IMR-90 (cell line): ENCODE results near the gene GIT1. TPM values are rescaled to one million over a fixed set of nuclear protein-coding genes. Genes with fewer than 3 reads are reported as not detected.

ENCODE experiments used
- ATAC-seq: fragments of 200-7000 bp; cut with Tn5 transposase; 2 replicates; pipeline ENCODE4 v1.9.1; 2020; ENCODE audit warnings: low read depth, mild to moderate bottlenecking, moderate library complexity
- BruUV-seq: library from RNA; stranded (reverse); fragments of 400-500 nt; replicated peaks from 2 replicates; lab custom pipeline; 2021; lab: Mats Ljungman, UMichigan
- CTCF ChIA-PET: fragments of 300-600 bp; formaldehyde crosslinking; extraction: SDS; loops from one replicate; lab custom pipeline; 2021; ENCODE audit warnings: antibody characterized with exemption; lab: Yijun Ruan, JAX
- POLR2A ChIA-PET: fragments of 300-600 bp; sonication (Branson Sonifier 250); formaldehyde crosslinking; loops from one replicate; lab custom pipeline; 2022; ENCODE audit warnings: antibody characterized with exemption; ENCODE audit not compliant: unreplicated experiment; lab: Charles Lee
- DNase-seq: peaks from one replicate; pipeline ENCODE4 v3.0.0; 2013
- H2AFZ ChIP-seq: replicated peaks from 2 replicates; pipeline ENCODE3; 2013; ENCODE audit warnings: low read length, mild to moderate bottlenecking; ENCODE audit not compliant: poor library complexity
- H2AK5ac ChIP-seq: 2 replicates; pipeline ENCODE4 v1.6.1; 2013; ENCODE audit warnings: low read depth, low read length, inconsistent platforms
- H2AK9ac ChIP-seq: replicated peaks from 2 replicates; pipeline ENCODE3; 2013; ENCODE audit warnings: mild to moderate bottlenecking, low read depth, low read length, moderate library complexity; ENCODE audit not compliant: poor library complexity
- H2BK120ac ChIP-seq: 2 replicates; pipeline ENCODE4 v1.6.1; 2013; ENCODE audit warnings: low read depth, low read length, inconsistent platforms
- H2BK15ac ChIP-seq: 3 replicates; pipeline ENCODE4 v1.6.1; 2013; ENCODE audit warnings: low read depth, low read length, inconsistent platforms
- H2BK20ac ChIP-seq: 2 replicates; pipeline ENCODE4 v1.6.1; 2013; ENCODE audit warnings: low read depth, mild to moderate bottlenecking, inconsistent platforms, low read length, moderate library complexity
- H2BK5ac ChIP-seq: 2 replicates; pipeline ENCODE4 v1.6.1; 2013; ENCODE audit warnings: mild to moderate bottlenecking, low read depth, low read length, inconsistent platforms; ENCODE audit not compliant: poor library complexity, severe bottlenecking
- H3K14ac ChIP-seq: replicated peaks from 2 replicates; pipeline ENCODE4 v1.6.1; 2013; ENCODE audit warnings: low read depth, low read length, inconsistent platforms
- H3K18ac ChIP-seq: 2 replicates; pipeline ENCODE4 v1.6.1; 2013; ENCODE audit warnings: low read depth, low read length, control low read depth
- H3K23ac ChIP-seq: 2 replicates; pipeline ENCODE4 v1.6.1; 2013; ENCODE audit warnings: low read depth, low read length, inconsistent platforms
- H3K27ac ChIP-seq: 2 replicates; pipeline ENCODE4 v1.5.1; 2013; ENCODE audit warnings: mild to moderate bottlenecking, control low read depth, low read length; ENCODE audit not compliant: insufficient read depth
- H3K27me3 ChIP-seq: 2 replicates; pipeline ENCODE4 v1.6.1; 2013; ENCODE audit warnings: low read length; ENCODE audit not compliant: control insufficient read depth, insufficient read depth
- H3K36me3 ChIP-seq: 2 replicates; pipeline ENCODE4 v1.6.1; 2013; ENCODE audit warnings: low read length, mixed read lengths; ENCODE audit not compliant: control insufficient read depth, insufficient read depth
- H3K4ac ChIP-seq: 2 replicates; pipeline ENCODE4 v1.6.1; 2013; ENCODE audit warnings: low read depth, low read length, inconsistent platforms
- H3K4me1 ChIP-seq: 2 replicates; pipeline ENCODE4 v1.6.1; 2013; ENCODE audit warnings: low read length, mixed read lengths; ENCODE audit not compliant: control insufficient read depth, insufficient read depth
- H3K4me2 ChIP-seq: 2 replicates; pipeline ENCODE4 v1.6.1; 2013; ENCODE audit warnings: low read depth, mild to moderate bottlenecking, control low read depth, low read length, moderate library complexity
- H3K4me3 ChIP-seq: 2 replicates; pipeline ENCODE4 v1.5.1; 2013; ENCODE audit warnings: low read depth, mild to moderate bottlenecking, control low read depth, low read length, moderate library complexity; ENCODE audit not compliant: insufficient read depth
- H3K56ac ChIP-seq: 2 replicates; pipeline ENCODE4 v1.6.1; 2013; ENCODE audit warnings: low read length, inconsistent platforms; ENCODE audit not compliant: insufficient read depth; ENCODE audit errors: extremely low read depth
- H3K79me1 ChIP-seq, 2 experiments: 2 replicates each; pipeline ENCODE4 v1.6.1; 2013; ENCODE audit warnings: low read length in 2 of 2, inconsistent platforms in 1 of 2, low read depth in 1 of 2
- H3K9ac ChIP-seq: 2 replicates; pipeline ENCODE4 v1.6.1; 2013; ENCODE audit warnings: low read depth, low read length, control low read depth
- H3K9me1 ChIP-seq: 2 replicates; pipeline ENCODE4 v1.6.1; 2013; ENCODE audit warnings: low read length, inconsistent platforms; ENCODE audit not compliant: insufficient read depth
- H3K9me3 ChIP-seq: 2 replicates; pipeline ENCODE4 v1.6.1; 2013; ENCODE audit warnings: low read length; ENCODE audit not compliant: control insufficient read depth, insufficient read depth
- H4K20me1 ChIP-seq: 2 replicates; pipeline ENCODE4 v1.6.1; 2013; ENCODE audit warnings: low read length, inconsistent platforms; ENCODE audit not compliant: insufficient read depth
- H4K5ac ChIP-seq: 2 replicates; pipeline ENCODE4 v1.6.1; 2013; ENCODE audit warnings: mild to moderate bottlenecking, low read depth, low read length, control low read depth
- H4K8ac ChIP-seq, 2 experiments: 2 replicates each; pipeline ENCODE4 v1.6.1; 2013; ENCODE audit warnings: low read depth in 2 of 2, low read length in 2 of 2, control low read depth in 1 of 2, inconsistent platforms in 1 of 2
- H4K91ac ChIP-seq: 2 replicates; pipeline ENCODE4 v1.6.1; 2013; ENCODE audit warnings: low read depth, low read length, inconsistent platforms; ENCODE audit not compliant: insufficient read depth
- BHLHE40 ChIP-seq: fragments of 150-350 bp; IDR thresholded peaks from 2 replicates; pipeline ENCODE4 v1.6.1; 2016; ENCODE audit warnings: mild to moderate bottlenecking, low read depth, low read length
- CEBPB ChIP-seq: IDR thresholded peaks from 2 replicates; pipeline ENCODE4 v1.6.1; 2012; ENCODE audit warnings: low read depth, low read length, improper control_type of control experiment
- CHD1 ChIP-seq: IDR thresholded peaks from 2 replicates; pipeline ENCODE4 v1.6.1; 2012; ENCODE audit warnings: low read depth, low read length, improper control_type of control experiment
- CTCF ChIP-seq: conservative IDR thresholded peaks from 2 replicates; pipeline ENCODE4 v1.5.1; 2012; ENCODE audit warnings: mild to moderate bottlenecking, low read depth, low read length, improper control_type of control experiment
- ELK1 ChIP-seq: fragments of 150-350 bp; IDR thresholded peaks from 2 replicates; pipeline ENCODE4 v1.6.1; 2016; ENCODE audit warnings: low read depth, mild to moderate bottlenecking, low read length, moderate library complexity, borderline replicate concordance
- FOS ChIP-seq: fragments of 150-350 bp; IDR thresholded peaks from 2 replicates; pipeline ENCODE4 v1.6.1; 2016; ENCODE audit warnings: low read depth, low read length
- MAFK ChIP-seq: IDR thresholded peaks from 2 replicates; pipeline ENCODE4 v1.6.1; 2012; ENCODE audit warnings: low read depth, low read length, improper control_type of control experiment
- MAZ ChIP-seq: IDR thresholded peaks from 2 replicates; pipeline ENCODE4 v1.6.1; 2012; ENCODE audit warnings: low read depth, mild to moderate bottlenecking, low read length, improper control_type of control experiment, moderate library complexity, borderline replicate concordance
- MXI1 ChIP-seq: IDR thresholded peaks from 2 replicates; pipeline ENCODE4 v1.6.1; 2012; ENCODE audit warnings: low read depth, mild to moderate bottlenecking, low read length, moderate library complexity, borderline replicate concordance
- NFE2L2 ChIP-seq: fragments of 150-350 bp; IDR thresholded peaks from 2 replicates; pipeline ENCODE4 v1.6.1; 2016; ENCODE audit warnings: low read depth, mild to moderate bottlenecking, low read length
- POLR2A ChIP-seq: IDR thresholded peaks from 2 replicates; pipeline ENCODE4 v1.6.1; 2012; ENCODE audit warnings: mild to moderate bottlenecking, low read depth, low read length
- RAD21 ChIP-seq: IDR thresholded peaks from 2 replicates; pipeline ENCODE4 v1.6.1; 2012; ENCODE audit warnings: low read length, improper control_type of control experiment
- RCOR1 ChIP-seq: IDR thresholded peaks from 2 replicates; pipeline ENCODE4 v1.6.1; 2012; ENCODE audit warnings: mild to moderate bottlenecking, low read length, improper control_type of control experiment; ENCODE audit not compliant: insufficient replicate concordance
- RFX5 ChIP-seq: IDR thresholded peaks from 2 replicates; pipeline ENCODE4 v1.8.0; 2012; ENCODE audit warnings: low read depth, mild to moderate bottlenecking, low read length, moderate library complexity
- SMC3 ChIP-seq: fragments of 150-350 bp; IDR thresholded peaks from 2 replicates; pipeline ENCODE4 v1.6.1; 2016; ENCODE audit warnings: low read depth, mild to moderate bottlenecking, antibody characterized with exemption, low read length, moderate library complexity
- USF2 ChIP-seq: fragments of 150-350 bp; IDR thresholded peaks from 2 replicates; pipeline ENCODE4 v1.6.1; 2017; ENCODE audit warnings: mild to moderate bottlenecking, antibody characterized with exemption, low read length, low read depth
- WGBS, 2 experiments: methylation state at CpG; one replicate each; pipeline versions ENCODE4 v1.1.5 to v1.1.7; 2013; ENCODE audit warnings: missing lambda C conversion rate in 2 of 2; ENCODE audit not compliant: insufficient read length in 1 of 2; ENCODE audit errors: extremely low coverage in 2 of 2; 5-methylcytosine and 5-hydroxymethylcytosine counted together
- dilution Hi-C: fragments of 300-500 bp; cut with HindIII; formaldehyde crosslinking; loops from one replicate; pipeline ENCODE4 v1.14.3; 2018; ENCODE audit warnings: low sequenced_read_pairs; ENCODE audit not compliant: unreplicated experiment
- in situ Hi-C: fragments of 300-500 bp; cut with MboI; formaldehyde crosslinking; loops from 3 replicates; pipeline ENCODE4 v1.14.3; 2019; ENCODE audit warnings: low sequenced_read_pairs, inconsistent platforms, mixed read lengths
- intact Hi-C: fragments of 100-400 bp; cut with micrococcal nuclease; formaldehyde crosslinking; loops from 2 replicates; pipeline ENCODE4 v1.10.0; 2022
- polyA plus RNA-seq, 3 experiments: library from polyadenylated mRNA; depleted of rRNA; stranded (reverse); fragments of >200 nt; gene quantifications; 2 replicates each; pipeline ENCODE4 v1.2.3, GENCODE V29; 2012; ENCODE audit warnings: low replicate concordance in 1 of 3
- total RNA-seq: library from RNA; depleted of rRNA; stranded (reverse); fragments of >200 nt; gene quantifications from 2 replicates; pipeline ENCODE4 v1.2.3, GENCODE V29; 2012

The GIT1 gene
- total and polyA plus RNA-seq, 2 of the 4 experiments (the other 2 are of a cell fraction): 14.2 to 34.2 TPM

- no peak overlapping the region for H2AK9ac ChIP-seq
- no peak for TF ChIP-seq USF2
- no peak for TF ChIP-seq RFX5
- TF ChIP-seq CTCF: no peak
- no peak for TF ChIP-seq FOS
- TF ChIP-seq RAD21: no peak
- no peak for TF ChIP-seq MAZ
- TF ChIP-seq SMC3: no peak
- TF ChIP-seq MAFK: no peak
- TF ChIP-seq MXI1: no peak
- no peak for TF ChIP-seq CHD1
- no peak for TF ChIP-seq RCOR1
- TF ChIP-seq BHLHE40: no peak
- TF ChIP-seq NFE2L2: no peak
- TF ChIP-seq CEBPB: no peak
- TF ChIP-seq ELK1: no peak
- no peak for TF ChIP-seq POLR2A
- no peak overlapping the region for H2BK15ac ChIP-seq
- H3K18ac ChIP-seq: no peak overlapping the region
- POLR2A ChIA-PET: no interaction called here
- WGBS, 2 experiments: 20% methylated on average over 1 of the region's 4 CpGs; no CpG with 5 or more reads in 1 of the 2 experiments
- no peak overlapping the region for H4K5ac ChIP-seq
- H3K4ac ChIP-seq: no peak overlapping the region
- no peak overlapping the region for H4K8ac ChIP-seq
- H3K4me1 ChIP-seq: no peaks in the 10 kb centered on the region
- no peak for ATAC-seq
- dilution Hi-C loops: no loop called here
- H2BK5ac ChIP-seq: no peak overlapping the region
- no peak overlapping the region for H3K4me3 ChIP-seq
- H4K20me1 ChIP-seq: 0 out of 2 replicates have a peak, but pooled peaks cover under 1% of the 10 kb centered on the region
- H3K14ac ChIP-seq: no peak overlapping the region
- H3K9me3 ChIP-seq: no peaks in the 10 kb centered on the region
- no peak overlapping the region for H3K56ac ChIP-seq
- no peak overlapping the region for H3K9ac ChIP-seq
- H3K27me3 ChIP-seq: no peaks in the 10 kb centered on the region
- H3K9me1 ChIP-seq: no peaks in the 10 kb centered on the region
- CTCF ChIA-PET: interaction anchor here (0.6 kb wide), 2 partner anchors 23 to 61 kb away, joined by 3 to 4 read pairs; partner anchors contain the start of gene ABHD15
- no peak overlapping the region for H2AFZ ChIP-seq
- intact Hi-C loops: no loop called here
- H3K27ac ChIP-seq: no peak overlapping the region
- no peak overlapping the region for H3K23ac ChIP-seq
- BruUV-seq: no TSS peak
- H4K91ac ChIP-seq: no peak overlapping the region
- peaks cover 4 to 13% of the 10 kb centered on the region in 2 experiments; a peak in 2 of 4 replicates for H3K79me1 ChIP-seq
- H2BK20ac ChIP-seq: no peak overlapping the region
- peaks cover 33% of the 10 kb centered on the region for H3K36me3 ChIP-seq
- H2BK120ac ChIP-seq: no peak overlapping the region
- no peak overlapping the region for H3K4me2 ChIP-seq
- in situ Hi-C loops: no loop called here
- H2AK5ac ChIP-seq: no peak overlapping the region
- no peak for DNase-seq
Measured at GRCh38 chr17:29544066-29544465, 45.4 kb downstream of the GIT1 start.
